ENCODE data around the gene DENND4A.
"Not testable (repeated sequence)": the region's sequence is repeated elsewhere in the genome, so short reads cannot be mapped to it uniquely, and the experiment has no call there.

DENND4A gene

GRCh38 chr15:65626856-65627255 is 165.2 kb downstream of the DENND4A start:
- DNase-seq: no peak

DNA sequence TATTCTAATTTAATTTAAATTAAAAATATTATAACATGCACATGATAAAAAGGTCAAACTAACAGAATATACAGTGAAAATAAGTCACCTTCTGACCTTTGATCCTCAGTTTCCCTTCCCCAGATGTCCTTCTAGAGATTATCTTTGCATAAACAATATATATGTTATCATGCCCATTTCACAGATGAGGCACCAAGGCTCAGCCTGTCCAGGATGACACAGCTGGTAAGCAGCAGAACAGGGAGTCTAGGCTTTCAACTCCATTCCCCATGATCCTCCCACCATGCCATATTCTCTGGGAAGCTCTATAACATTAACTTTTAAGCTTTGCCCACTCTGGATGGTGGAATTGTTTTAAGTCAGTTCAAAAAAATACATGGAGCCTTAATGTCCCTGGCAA is 169.0 kb downstream of the DENND4A start:
- no peak for DNase-seq

- no peak for DNase-seq
Measured at GRCh38 chr15:65621638-65622037, 170.5 kb downstream of the DENND4A start, which contains the start of gene SLC24A1. TSS of gene SLC24A1 (plus strand) at chr15:65621938. CDS start at chr15:65624081, 2,143 bp downstream.

GRCh38 chr15:65620833-65621232 is 171.3 kb downstream of the DENND4A start:
- no peak for DNase-seq

DNA sequence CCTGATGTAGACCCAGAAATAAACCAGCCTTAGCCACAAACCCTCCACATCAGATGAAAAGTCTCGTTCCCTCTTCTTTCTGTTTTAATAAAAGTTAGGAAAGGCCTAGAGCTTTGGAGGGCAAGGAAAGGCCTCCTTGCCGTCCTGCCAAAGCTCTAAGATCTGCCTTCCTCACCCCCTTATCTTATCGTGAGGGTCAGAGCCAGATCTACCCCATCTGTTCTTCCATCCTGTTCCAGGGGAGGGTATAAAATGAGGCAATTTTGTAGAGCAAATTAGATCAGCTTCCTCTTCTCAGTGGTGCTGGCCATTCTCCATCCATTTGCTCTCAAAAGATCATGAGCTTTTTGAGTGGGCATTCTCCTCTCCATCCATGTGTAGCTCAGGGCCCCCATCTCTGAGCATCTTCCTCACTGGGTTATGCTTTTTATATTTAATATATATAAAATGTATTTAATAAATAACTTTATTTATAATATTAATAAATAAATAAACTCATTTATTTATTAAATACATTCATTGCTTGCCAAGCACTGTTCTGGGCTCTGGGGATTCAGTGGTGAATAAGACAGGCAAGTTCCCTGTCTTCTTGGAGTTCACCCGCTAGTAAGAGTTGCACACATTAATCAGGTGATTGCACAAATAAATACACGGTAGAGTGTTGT is 172.3 kb downstream of the DENND4A start:
- DNase-seq: no peak

GRCh38 chr15:65618560-65619109 is 173.5 kb downstream of the DENND4A start:
- no peak for DNase-seq

DNA sequence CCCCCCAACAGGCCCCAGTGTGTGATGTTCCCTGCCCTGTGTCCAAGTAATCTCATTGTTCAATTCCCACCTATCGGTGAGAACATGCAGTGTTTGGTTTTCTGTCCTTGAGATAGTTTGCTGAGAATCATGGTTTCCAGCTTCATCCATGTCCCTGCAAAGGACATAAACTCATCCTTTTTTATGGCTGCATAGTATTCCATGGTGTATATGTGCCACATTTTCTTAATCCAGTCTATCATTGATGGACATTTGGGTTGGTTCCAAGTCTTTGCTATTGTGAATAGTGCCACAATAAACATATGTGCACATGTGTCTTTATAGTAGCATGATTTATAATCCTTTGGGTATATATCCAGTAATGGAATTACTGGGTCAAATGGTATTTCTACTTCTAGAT is 176.2 kb downstream of the DENND4A start:
- not testable (repeated sequence) for DNase-seq

DNA sequence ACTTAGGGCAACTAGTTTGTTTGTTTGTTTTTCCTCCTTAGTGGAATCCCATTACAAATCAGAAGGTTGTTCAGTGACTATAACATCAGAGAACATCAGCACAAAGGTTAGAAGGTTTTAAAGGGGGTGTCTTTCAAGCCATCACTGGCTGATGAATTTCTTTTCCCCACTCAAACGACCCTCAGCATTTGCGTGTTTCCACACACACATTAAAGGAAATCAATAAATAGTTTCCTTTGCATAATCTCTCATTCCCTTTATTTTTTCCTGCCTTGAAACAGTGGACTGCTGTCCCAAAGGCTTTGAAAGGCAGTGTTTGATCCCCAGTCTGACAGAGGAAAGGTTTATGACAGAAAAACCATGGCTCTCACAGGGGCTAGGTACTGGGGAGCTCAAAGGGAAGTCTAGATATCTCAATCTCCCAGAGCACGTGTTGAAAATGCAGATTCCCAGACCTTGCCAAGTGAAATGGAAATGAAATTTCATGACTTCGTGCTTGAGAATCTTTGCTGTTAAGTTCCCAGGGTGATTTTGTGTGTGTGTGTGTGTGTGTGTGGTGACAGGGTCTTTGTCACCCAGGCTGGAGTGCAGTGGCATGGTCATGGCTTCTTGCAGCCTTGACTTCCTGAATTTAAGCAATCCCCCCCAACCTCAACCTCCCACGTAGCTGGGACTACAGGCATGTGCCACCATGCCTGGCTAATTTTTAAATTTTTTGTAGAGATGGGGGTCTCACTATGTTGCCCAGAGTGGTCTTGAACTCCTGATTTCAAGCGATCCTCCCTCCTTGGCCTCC is 178.9 kb downstream of the DENND4A start:
- DNase-seq: no peak

GRCh38 chr15:65612616-65612946 is 179.5 kb downstream of the DENND4A start:
- DNase-seq: no peak

DNA sequence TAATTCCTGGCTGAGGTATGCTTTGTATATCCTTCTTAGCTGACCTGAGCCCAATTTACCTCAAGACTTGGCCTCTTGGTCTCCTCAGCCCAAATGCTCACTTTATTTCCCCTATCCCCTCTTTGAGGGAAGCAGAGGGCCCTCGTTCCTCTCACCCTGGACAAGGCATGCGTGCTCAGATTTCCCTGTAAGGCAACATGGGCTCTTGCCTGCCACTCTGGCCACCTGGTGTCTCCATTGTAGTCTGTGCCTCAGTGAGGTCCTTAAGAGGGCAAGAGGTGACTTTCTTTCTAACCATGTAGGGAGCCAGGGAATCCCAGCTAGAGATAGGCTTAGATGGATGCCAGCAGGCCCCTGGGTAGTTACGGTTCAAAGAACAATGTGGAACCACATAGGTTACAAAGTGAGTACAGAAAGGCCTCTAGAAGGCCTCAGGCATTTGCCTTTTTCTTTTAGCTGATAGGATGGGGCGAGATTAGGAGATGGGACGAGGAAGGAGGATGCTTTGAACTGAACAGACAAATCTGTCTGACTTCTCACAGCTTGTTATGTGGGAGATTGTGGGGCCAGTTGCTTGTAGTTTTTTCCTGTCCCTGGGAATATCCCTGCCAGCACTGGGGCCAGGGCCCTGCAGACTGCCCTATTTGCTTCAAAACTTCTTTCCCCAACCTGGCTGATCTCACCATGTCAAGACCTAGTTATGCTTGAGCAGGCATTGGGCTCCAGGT is 180.0 kb downstream of the DENND4A start:
- no peak for DNase-seq

GRCh38 chr15:65610871-65611718 is 181.0 kb downstream of the DENND4A start, which contains the start of gene INTS14:
TSS of gene INTS14 (minus strand) at chr15:65611131. CDS start at chr15:65607380, 3,751 bp downstream.
- DNase-seq: peak; percentile 99
